GM10266 (cell line): ENCODE results near the gene RFPL4A.
"Not testable (repeated sequence)": the region's sequence is repeated elsewhere in the genome, so short reads cannot be mapped to it uniquely, and the experiment has no call there.

Source experiments
- DNase-seq: peaks from one replicate; pipeline ENCODE4 v3.0.0; 2012; ENCODE audit errors: extremely low spot score
- TF ChIP-seq, protein P1 (sequence below): IDR thresholded peaks from 2 replicates; pipeline ENCODE4 v1.5.1; 2012; ENCODE audit warnings: mild to moderate bottlenecking, low read depth; ENCODE audit not compliant: control insufficient read depth, insufficient read depth; ENCODE audit errors: missing control alignments

Gene RFPL4A

DNA sequence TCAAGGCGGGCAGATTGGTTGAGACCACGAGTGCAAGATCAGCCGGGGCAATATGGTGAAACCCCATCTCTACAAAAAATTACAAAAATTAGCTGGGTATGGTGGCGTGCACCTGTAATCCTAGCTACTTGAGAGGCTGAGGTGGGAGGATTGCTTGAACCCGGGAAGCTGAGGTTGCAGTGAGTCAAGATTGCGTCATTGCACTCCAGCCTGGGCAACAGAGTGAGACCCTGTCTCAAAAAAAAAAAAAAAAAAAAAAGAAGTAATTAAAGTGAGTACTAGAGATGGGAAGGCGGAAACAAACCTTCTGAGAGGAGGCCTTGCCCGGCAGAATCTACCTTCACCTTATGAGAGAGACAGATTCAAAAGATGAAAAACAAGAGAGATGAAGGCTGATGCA is 35.4 kb upstream of the RFPL4A start:
- TF ChIP-seq, protein P1, sequence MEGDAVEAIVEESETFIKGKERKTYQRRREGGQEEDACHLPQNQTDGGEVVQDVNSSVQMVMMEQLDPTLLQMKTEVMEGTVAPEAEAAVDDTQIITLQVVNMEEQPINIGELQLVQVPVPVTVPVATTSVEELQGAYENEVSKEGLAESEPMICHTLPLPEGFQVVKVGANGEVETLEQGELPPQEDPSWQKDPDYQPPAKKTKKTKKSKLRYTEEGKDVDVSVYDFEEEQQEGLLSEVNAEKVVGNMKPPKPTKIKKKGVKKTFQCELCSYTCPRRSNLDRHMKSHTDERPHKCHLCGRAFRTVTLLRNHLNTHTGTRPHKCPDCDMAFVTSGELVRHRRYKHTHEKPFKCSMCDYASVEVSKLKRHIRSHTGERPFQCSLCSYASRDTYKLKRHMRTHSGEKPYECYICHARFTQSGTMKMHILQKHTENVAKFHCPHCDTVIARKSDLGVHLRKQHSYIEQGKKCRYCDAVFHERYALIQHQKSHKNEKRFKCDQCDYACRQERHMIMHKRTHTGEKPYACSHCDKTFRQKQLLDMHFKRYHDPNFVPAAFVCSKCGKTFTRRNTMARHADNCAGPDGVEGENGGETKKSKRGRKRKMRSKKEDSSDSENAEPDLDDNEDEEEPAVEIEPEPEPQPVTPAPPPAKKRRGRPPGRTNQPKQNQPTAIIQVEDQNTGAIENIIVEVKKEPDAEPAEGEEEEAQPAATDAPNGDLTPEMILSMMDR, result no peak
- no peak for DNase-seq

DNA sequence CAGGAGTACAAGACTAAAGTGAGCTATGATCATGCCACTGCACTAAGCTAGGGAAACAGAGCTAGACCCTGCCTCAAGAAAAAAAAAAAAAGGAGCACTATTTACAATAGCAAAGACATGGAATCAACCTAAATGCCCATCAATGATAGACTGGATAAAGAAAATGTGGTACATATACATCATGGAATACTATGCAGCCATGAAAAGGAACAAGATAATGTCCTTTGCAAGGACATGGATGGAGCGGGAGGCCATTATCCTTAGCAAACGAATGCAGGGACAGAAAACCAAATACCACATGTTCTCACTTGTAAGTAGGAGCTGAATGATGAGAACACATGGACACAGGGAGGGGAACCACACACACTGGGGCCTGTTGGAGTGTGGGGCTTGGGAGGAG is 28.5 kb upstream of the RFPL4A start:
- not testable (repeated sequence) for DNase-seq

DNA sequence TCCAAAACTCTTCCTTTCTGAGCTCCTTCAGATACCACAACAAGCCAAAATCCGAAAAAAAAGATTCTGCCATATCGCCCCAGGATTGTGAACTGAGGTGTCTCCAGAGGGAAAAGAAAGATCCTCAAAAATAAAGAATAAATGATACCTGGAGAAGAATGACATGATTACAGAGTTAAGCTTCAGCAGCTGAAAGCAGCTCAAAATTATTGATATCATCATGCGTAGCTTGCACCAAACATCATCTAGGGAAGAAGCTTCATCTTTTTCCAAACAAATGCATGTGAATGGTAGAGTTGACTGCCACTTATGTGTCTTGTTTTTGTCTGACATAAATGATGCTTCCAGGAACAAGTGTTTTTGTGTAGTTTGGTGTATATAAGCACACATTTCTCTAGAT is 20.6 kb upstream of the RFPL4A start, which contains the start of gene NLRP9:
NLRP9 (minus strand) TSS at position 101 of the 400 bp plus-strand sequence; CDS start at position 73, 28 bp downstream.
- DNase-seq, result no peak
- TF ChIP-seq, protein P1, result no peak

DNA sequence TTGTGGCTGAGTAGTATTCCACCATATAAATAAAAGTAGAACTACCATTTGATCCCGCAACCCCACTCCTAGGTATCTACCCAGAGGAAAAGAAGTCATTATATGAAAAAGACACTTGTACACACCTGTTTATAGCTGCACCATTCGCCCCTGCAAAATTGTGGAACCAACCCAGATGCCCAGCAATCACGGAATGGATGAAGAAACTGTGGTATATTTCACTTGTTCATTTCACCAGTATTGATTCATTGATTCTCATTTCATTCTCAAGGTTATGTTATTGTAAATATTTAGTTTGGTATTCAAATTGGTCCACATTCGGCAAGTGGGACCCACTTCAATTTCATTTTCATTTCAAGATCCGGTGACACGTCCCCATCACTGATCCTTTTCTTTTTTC is 8.2 kb upstream of the RFPL4A start:
- TF ChIP-seq, protein P1, result no peak

DNA sequence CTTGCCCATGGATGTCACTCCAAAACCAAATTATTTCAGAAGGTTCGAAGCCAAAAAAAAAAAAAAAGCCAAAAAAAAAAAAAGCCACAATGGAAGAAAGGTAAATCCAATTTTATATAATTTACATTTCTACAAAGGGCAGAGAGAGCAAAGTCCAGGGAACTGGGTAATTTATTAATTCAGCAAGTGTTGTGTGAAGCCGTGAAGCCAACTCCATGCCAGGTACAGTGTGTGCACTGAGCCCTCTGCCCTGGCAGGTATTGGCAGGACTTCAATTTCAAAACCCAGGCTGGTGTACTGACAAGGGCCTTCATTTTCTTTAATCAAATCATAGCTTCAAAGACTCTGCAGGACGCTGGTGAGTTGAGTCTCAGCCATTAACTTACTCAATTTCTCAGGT is 5.5 kb upstream of the RFPL4A start:
- TF ChIP-seq, protein P1, result no peak
- no peak for DNase-seq

More for the DNA sequence above, 8.2 kb upstream of the RFPL4A start:
- no peak for DNase-seq

DNA sequence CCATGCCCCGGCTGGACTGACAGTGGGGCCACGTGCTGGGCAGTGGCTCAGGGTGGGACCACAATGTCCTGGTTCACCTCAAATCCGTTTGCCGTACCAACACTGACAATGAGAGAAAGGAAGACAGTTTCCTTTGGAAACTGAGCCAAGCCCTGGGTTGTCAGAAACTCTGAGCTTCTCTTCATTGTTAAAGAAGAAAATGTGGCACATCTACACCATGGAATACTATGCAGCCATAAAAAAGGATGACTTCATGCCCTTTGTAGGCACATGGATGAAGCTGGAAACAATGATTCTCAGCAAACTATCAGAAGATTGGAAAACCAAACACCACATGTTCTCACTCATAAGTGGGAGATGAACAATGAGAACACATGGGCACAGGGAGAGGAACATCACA is 2.1 kb upstream of the RFPL4A start:
- DNase-seq, result not testable (repeated sequence)

DNA sequence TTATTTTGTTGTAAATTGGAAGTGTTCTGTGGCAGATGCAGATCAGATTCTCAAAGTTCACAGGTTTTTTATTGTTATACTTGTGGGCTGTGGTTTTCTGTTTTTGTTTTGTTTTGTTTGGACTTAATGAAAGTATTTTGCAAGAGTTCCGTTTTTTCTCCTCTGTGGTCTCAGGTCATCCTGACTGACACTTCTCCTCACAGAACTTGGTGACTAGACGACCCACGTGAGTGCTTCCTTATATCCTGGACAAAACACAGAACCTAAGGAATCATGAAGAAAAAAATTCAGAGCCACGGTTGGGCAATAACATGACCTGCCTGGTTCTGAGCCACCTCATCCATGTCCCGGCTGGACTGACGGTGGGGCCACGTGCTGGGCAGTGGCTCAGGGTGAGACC is 7.6 kb downstream of the RFPL4A start:
- TF ChIP-seq, protein P1, result no peak
- no peak for DNase-seq

DNA sequence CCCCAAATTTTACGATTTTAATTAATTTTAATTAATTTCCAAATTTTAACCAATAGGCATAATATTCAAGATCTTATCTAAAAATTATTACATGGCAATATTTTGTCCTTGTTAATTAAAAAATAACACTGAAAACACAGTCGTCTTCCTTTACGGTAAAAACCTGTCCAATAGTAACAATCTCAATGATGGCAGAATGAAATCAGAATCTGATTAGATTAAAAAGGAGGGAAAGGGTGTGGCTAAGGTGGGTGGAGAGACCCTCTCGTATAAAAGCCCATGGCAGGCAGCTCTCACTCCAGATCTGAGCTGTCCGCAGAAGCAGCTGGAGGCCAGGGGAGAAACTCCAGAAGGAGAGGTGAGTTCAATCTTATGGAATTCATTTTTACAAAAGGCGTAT is 9.9 kb downstream of the RFPL4A start, which contains the start of gene RFPL4AL1:
RFPL4AL1 (plus strand) TSS at position 301 of the 400 bp plus-strand sequence. CDS start 2,687 bp downstream, outside the sequence.
- not testable (repeated sequence) for DNase-seq

DNA sequence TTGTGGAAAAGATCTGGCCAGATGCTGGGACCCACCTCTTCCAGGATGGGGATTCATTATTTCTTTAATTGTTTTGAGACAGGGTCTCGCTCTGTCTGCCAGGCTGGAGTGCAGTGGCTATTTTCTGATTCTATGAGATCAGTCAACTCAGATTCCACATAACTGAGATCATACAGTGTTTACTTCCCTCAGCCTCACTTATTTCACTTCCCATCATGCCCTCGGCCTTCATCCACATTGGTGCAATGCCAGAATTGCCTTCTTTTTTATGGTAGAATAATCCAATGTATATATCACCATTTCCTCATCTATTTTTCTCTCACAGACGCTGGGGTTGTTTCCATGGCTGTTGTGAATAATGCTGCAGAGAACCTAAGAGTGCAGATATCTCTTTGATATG is 10.7 kb downstream of the RFPL4A start:
- DNase-seq, result not testable (repeated sequence)

DNA sequence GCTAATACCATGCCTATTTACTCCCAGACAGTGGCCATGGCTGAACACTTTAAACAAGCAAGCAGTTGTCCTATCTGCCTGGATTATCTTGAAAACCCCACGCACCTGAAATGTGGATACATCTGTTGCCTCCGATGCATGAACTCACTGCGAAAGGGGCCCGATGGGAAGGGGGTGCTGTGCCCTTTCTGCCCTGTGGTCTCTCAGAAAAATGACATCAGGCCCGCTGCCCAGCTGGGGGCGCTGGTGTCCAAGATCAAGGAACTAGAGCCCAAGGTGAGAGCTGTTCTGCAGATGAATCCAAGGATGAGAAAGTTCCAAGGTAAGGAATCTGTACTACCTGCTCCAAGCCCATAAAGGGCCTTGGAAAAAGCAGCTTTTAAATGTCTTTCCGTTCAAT is 18.6 kb downstream of the RFPL4A start:
- TF ChIP-seq, protein P1, result no peak
- no peak for DNase-seq
